ENCODE results near the gene DPF3.

DNA sequence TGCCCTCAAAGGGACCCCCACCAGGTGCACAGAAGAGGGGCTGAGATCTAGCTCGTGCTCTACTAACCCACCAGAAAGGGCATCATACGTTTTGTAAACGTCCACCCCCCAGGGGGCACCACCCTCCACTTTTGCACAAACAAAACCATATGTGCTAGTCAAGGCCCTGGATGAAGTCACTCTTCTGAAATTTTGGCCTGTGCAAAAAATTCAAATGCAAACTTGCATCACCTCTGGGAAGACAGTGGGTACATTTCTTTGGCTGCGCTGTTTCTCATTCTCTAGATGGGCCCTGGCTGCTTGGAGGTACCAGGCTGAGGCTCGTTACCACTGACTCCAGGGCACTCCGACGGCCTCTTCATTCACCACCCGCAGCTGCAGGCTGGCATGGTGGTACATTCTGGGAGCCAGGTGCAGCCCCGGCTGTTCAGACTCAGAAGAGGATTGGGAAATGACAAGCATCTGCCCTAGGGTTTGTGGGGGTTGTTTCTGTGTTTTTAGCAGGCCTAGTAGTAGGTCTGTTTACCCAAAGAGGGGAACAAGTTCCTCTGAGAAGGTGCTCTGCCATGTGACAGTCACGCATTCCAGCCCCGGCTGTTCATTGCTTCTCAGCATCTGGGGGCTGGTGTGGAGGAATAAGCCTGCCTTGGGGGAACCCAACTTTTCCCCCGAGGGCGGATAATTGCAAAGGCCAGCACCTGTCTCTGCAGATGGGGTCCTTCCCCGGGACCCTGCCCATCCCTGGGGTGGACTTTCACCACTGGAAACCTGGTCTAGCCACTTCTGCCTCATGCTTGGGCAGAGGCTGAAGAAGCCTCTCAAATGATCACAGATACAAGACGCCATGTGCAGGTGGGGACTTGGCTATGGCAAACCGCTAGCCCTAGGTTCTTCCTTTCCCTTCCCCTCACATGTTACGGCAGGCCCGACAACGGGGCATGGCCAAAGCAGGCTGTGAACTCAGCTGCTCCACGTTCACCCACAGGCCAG, 147.6 kb downstream of the DPF3 start:
- TF ChIP-seq, protein P1, sequence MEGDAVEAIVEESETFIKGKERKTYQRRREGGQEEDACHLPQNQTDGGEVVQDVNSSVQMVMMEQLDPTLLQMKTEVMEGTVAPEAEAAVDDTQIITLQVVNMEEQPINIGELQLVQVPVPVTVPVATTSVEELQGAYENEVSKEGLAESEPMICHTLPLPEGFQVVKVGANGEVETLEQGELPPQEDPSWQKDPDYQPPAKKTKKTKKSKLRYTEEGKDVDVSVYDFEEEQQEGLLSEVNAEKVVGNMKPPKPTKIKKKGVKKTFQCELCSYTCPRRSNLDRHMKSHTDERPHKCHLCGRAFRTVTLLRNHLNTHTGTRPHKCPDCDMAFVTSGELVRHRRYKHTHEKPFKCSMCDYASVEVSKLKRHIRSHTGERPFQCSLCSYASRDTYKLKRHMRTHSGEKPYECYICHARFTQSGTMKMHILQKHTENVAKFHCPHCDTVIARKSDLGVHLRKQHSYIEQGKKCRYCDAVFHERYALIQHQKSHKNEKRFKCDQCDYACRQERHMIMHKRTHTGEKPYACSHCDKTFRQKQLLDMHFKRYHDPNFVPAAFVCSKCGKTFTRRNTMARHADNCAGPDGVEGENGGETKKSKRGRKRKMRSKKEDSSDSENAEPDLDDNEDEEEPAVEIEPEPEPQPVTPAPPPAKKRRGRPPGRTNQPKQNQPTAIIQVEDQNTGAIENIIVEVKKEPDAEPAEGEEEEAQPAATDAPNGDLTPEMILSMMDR (IDR thresholded peaks at IDR 0.05): no peak
- TF ChIP-seq EZH2 (IDR thresholded peaks at IDR 0.05; ENCODE audit: borderline replicate concordance, insufficient read depth, low read depth, low read length, poor library complexity, severe bottlenecking): no peak

All from B cell (primary cell).